Common myeloid progenitor, CD34-positive (primary cell): ENCODE results near the gene PCYT1A.

Experiments
- CTCF ChIA-PET: fragments of 350-600 bp; sonication (Branson Sonifier 250); formaldehyde crosslinking; loops from one replicate; lab custom pipeline; 2021; ENCODE audit warnings: antibody characterized with exemption; lab: Charles Lee
- POLR2A ChIA-PET: fragments of 350-600 bp; sonication (Branson Sonifier 250); formaldehyde crosslinking; loops from one replicate; lab custom pipeline; 2021; ENCODE audit warnings: antibody characterized with exemption; lab: Charles Lee
- DNase-seq, 3 donors: peaks; one replicate each; pipeline versions ENCODE4 v3.0.0 to v3.0.0-alpha.2; 2013
- H3K27ac ChIP-seq, 2 experiments: 1 replicate in 1 of 2; 2 replicates in 1 of 2; pipeline ENCODE4 v1.7.0; 2013; ENCODE audit warnings: inconsistent platforms in 2 of 2, low read length in 2 of 2, mild to moderate bottlenecking in 2 of 2, low read depth in 1 of 2, moderate library complexity in 1 of 2; ENCODE audit not compliant: severe bottlenecking in 2 of 2, insufficient read depth in 1 of 2, poor library complexity in 1 of 2
- H3K27me3 ChIP-seq, 5 experiments: replicated peaks in 2 of 5; 1 replicate in 3 of 5; 2 replicates in 2 of 5; pipeline versions ENCODE4 v1.6.1 to v1.7.0; 2013; ENCODE audit warnings: low read length in 4 of 5, mild to moderate bottlenecking in 2 of 5, moderate library complexity in 2 of 5, inconsistent platforms in 1 of 5; ENCODE audit not compliant: insufficient read depth in 5 of 5, control insufficient read depth in 4 of 5
- H3K36me3 ChIP-seq, 4 experiments: 1 replicate in 2 of 4; 2 replicates in 2 of 4; pipeline versions ENCODE4 v1.6.1 to v1.7.0; 2013; ENCODE audit warnings: low read length in 3 of 4, control low read depth in 1 of 4, mild to moderate bottlenecking in 1 of 4; ENCODE audit not compliant: control insufficient read depth in 4 of 4, insufficient read depth in 4 of 4
- H3K4me1 ChIP-seq, 4 experiments: 1 replicate in 3 of 4; 2 replicates in 1 of 4; pipeline versions ENCODE4 v1.6.1 to v1.7.1; 2013; ENCODE audit warnings: low read length in 3 of 4, mild to moderate bottlenecking in 3 of 4, control low read depth in 1 of 4, inconsistent platforms in 1 of 4, moderate library complexity in 1 of 4; ENCODE audit not compliant: control insufficient read depth in 4 of 4, insufficient read depth in 4 of 4; ENCODE audit errors: control extremely low read depth in 1 of 4
- H3K4me3 ChIP-seq, 7 experiments: 1 replicate in 4 of 7; 2 replicates in 3 of 7; pipeline versions ENCODE4 v1.5.1 to v1.7.0; 2013; ENCODE audit warnings: mild to moderate bottlenecking in 7 of 7, low read length in 6 of 7, moderate library complexity in 6 of 7, inconsistent platforms in 2 of 7, low read depth in 2 of 7, control low read depth in 1 of 7; ENCODE audit not compliant: insufficient read depth in 4 of 7, control insufficient read depth in 1 of 7; ENCODE audit errors: extremely low read depth in 1 of 7
- H3K9me3 ChIP-seq, 5 experiments: 1 replicate in 4 of 5; 2 replicates in 1 of 5; pipeline versions ENCODE4 v1.6.1 to v1.7.1; 2013; ENCODE audit warnings: low read length in 4 of 5, mild to moderate bottlenecking in 2 of 5, inconsistent platforms in 1 of 5, low read depth in 1 of 5, moderate library complexity in 1 of 5; ENCODE audit not compliant: control insufficient read depth in 4 of 5, insufficient read depth in 2 of 5; ENCODE audit errors: control extremely low read depth in 1 of 5
- WGBS: methylation state at CpG from one replicate; pipeline ENCODE4 v1.1.5; 2013; ENCODE audit not compliant: insufficient coverage; 5-methylcytosine and 5-hydroxymethylcytosine counted together

PCYT1A gene

GRCh38 chr3:196275126-196275525 lies 12.4 kb downstream of the PCYT1A start:
- POLR2A ChIA-PET: no interaction called here
- peaks cover 0 to 22% (median 15%) of the 10 kb centered on the region in 4 experiments for H3K4me1 ChIP-seq
- no peak overlapping the region for H3K27ac ChIP-seq
- 96% methylated on average over 3 of the region's 5 CpGs for WGBS
- H3K27me3 ChIP-seq: no peaks in the 10 kb centered on the region
- no peak overlapping the region for H3K4me3 ChIP-seq
- H3K36me3 ChIP-seq: peaks cover 1 to 30% (median 9%) of the 10 kb centered on the region in 4 experiments
- peaks cover 0 to 6% (median 0%) of the 10 kb centered on the region in 5 experiments for H3K9me3 ChIP-seq
- DNase-seq: no peak
- CTCF ChIA-PET: no interaction called here

- peaks cover 0 to 18% (median 12%) of the 10 kb centered on the region in 4 experiments for H3K4me1 ChIP-seq
- no peak overlapping the region for H3K4me3 ChIP-seq
- H3K36me3 ChIP-seq: peaks cover 2 to 34% (median 10%) of the 10 kb centered on the region in 4 experiments
- WGBS: 93% methylated on average over 4 of the region's 5 CpGs
- H3K27ac ChIP-seq: peak overlapping the region in 1 of 2 experiments; percentile 65
- ChIA-PET CTCF (no interaction called here), POLR2A (interaction anchor here (0.6 kb wide), 1 partner anchor 731 kb away, joined by 3 read pairs; no protein-coding TSS in a partner anchor)
- no peaks in the 10 kb centered on the region for H3K27me3 ChIP-seq
- H3K9me3 ChIP-seq: peaks cover 0 to 6% (median 0%) of the 10 kb centered on the region in 5 experiments
- DNase-seq: peak in 1 of 3 donors; percentile 5
Observed at GRCh38 chr3:196274585-196274984, 12.9 kb downstream of the PCYT1A start.

- Histone ChIP-seq H3K27ac (peak overlapping the region in 1 of 2 experiments; percentile 25), H3K36me3 (peaks cover 2 to 39% (median 10%) of the 10 kb centered on the region in 4 experiments), H3K27me3 (no peaks in the 10 kb centered on the region), H3K4me3 (no peak overlapping the region), H3K9me3 (peaks cover 0 to 6% (median 0%) of the 10 kb centered on the region in 5 experiments), H3K4me1 (peaks cover 0 to 9% (median 4%) of the 10 kb centered on the region in 4 experiments)
- ChIA-PET CTCF (interaction anchor here (1.3 kb wide), 1 partner anchor 9 kb away, joined by 3 read pairs; no protein-coding TSS in a partner anchor), POLR2A (no interaction called here)
- whole genome bisulfite sequencing: 97% methylated on average over 12 of the region's 12 CpGs
- DNase-seq: no peak
Observed at GRCh38 chr3:196273655-196274054, 13.9 kb downstream of the PCYT1A start.

GRCh38 chr3:196272826-196273225 lies 14.7 kb downstream of the PCYT1A start:
- Histone ChIP-seq H3K36me3 (peaks cover 3 to 35% (median 10%) of the 10 kb centered on the region in 4 experiments), H3K9me3 (peaks cover 0 to 6% (median 0%) of the 10 kb centered on the region in 5 experiments), H3K4me1 (peaks cover 0 to under 1% (median 0%) of the 10 kb centered on the region in 4 experiments), H3K4me3 (no peak overlapping the region), H3K27me3 (no peaks in the 10 kb centered on the region), H3K27ac (no peak overlapping the region)
- no peak for DNase-seq
- CTCF ChIA-PET: interaction anchor here (1.1 to 1.3 kb wide), 2 partner anchors 10 to 21 kb away, joined by 3 read pairs; no protein-coding TSS in a partner anchor
- POLR2A ChIA-PET: no interaction called here
- WGBS: 98% methylated on average over 14 of the region's 14 CpGs

GRCh38 chr3:196270499-196270898 lies 17.0 kb downstream of the PCYT1A start:
- 100% methylated on average over 1 of the region's 5 CpGs for WGBS

GRCh38 chr3:196268284-196269163 lies 19.0 kb downstream of the PCYT1A start:
- 47% methylated on average over 4 of the region's 9 CpGs for WGBS
- ChIA-PET CTCF (interaction anchor here (0.6 to 1.4 kb wide), 3 partner anchors 15 to 255 kb away, joined by 3 to 4 read pairs (median 3); no protein-coding TSS in a partner anchor), POLR2A (interaction anchor here (0.7 kb wide), 1 partner anchor 673 kb away, joined by 3 read pairs; no protein-coding TSS in a partner anchor)
- Histone ChIP-seq H3K9me3 (no peaks in the 10 kb centered on the region), H3K4me3 (no peak overlapping the region), H3K36me3 (peaks cover 3 to 43% (median 24%) of the 10 kb centered on the region in 4 experiments), H3K4me1 (no peaks in the 10 kb centered on the region), H3K27ac (peak overlapping the region in 1 of 2 experiments; percentile 25), H3K27me3 (no peaks in the 10 kb centered on the region)
- peak; percentile 8 to 51 (median 43) for DNase-seq

More at GRCh38 chr3:196270499-196270898, 17.0 kb downstream of the PCYT1A start:
- Histone ChIP-seq H3K4me3 (no peak overlapping the region), H3K4me1 (no peaks in the 10 kb centered on the region), H3K36me3 (peaks cover 3 to 46% (median 20%) of the 10 kb centered on the region in 4 experiments), H3K27me3 (no peaks in the 10 kb centered on the region), H3K27ac (no peak overlapping the region), H3K9me3 (peaks cover 0 to 6% (median 0%) of the 10 kb centered on the region in 5 experiments)
- ChIA-PET CTCF (interaction anchor here (0.6 kb wide), 1 partner anchor 11 kb away, joined by 3 read pairs; no protein-coding TSS in a partner anchor), POLR2A (no interaction called here)
- DNase-seq: no peak
